Measurements from ENCODE around the gene DDX20.

DDX20 gene

DNA sequence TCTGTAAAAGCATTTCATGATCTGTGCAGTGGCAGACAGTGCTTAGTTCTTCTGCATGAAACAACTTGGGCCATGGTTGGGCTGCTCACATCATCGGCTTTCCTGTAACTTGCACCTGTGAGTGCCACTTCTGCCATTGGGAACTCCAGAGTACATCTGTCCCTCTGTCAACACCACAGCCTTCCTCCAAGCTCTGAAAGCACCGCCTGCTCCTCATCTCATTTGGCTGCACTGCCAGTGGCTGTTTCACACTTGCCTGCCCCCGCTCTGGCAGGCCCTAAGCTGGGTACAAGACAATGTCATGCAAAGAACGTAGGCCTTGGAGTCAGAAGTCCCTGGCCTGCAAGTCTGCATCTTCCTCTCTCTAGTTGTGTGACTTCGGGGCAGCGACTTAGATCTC is 46.4 kb downstream of the DDX20 start:
- DNase-seq, result no peak
- no peak overlapping the region for H3K4me3 ChIP-seq (ENCODE audit: low read depth, low read length)
- no peaks in the 10 kb centered on the region for H3K9me3 ChIP-seq
- no peaks in the 10 kb centered on the region for H3K36me3 ChIP-seq
- H3K27me3 ChIP-seq, result no peaks in the 10 kb centered on the region
- no peak for TF ChIP-seq CTCF (IDR thresholded peaks at IDR 0.05; ENCODE audit: low read depth, low read length)
- no peaks in the 10 kb centered on the region for H3K4me1 ChIP-seq

DNA sequence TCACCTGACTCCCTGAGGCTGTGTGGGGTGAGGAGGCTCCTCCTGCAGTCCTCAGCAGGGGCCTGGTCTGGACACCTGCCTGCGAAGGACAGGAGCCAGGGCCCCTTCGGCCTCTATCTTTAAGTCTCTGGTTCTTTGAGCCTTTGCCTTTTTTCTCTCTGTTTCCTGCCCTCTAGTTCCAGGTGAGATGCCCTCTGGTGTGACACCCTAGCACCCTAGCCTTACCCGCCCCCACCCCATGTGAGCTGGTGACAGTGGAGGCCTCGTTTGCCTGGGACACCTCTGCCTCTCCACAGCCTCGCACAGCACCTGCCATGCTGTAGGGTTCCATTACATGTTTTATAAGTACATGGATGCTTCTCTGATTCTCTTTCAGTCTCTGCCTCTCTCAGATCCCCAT is 47.3 kb downstream of the DDX20 start:
- DNase-seq, result no peak
- Histone ChIP-seq H3K4me1 (no peaks in the 10 kb centered on the region), H3K27me3 (no peaks in the 10 kb centered on the region), H3K9me3 (no peaks in the 10 kb centered on the region), H3K36me3 (no peaks in the 10 kb centered on the region), H3K4me3 (ENCODE audit: low read depth, low read length) (no peak overlapping the region)
- TF ChIP-seq CTCF (IDR thresholded peaks at IDR 0.05; ENCODE audit: low read depth, low read length), result no peak

DNA sequence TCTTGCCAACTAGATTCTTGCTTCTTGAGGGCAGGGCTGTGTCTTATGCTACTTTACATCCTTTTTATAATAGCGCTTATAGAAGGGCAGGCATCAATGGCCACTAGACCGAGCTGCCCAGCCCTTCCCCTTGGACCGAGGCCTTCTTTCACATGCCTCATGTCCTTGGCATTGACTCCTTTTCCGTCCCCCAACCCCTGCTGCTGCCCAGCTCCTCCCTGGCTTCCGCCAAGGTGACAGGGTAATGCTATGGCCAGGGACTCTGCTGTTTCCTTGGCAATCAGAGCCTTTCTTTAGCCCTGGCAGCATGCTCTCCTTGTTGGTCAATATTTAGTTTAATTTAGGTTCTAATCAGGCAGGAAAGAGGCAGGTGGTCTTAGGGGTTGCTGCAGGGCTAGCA is 48.2 kb downstream of the DDX20 start:
- Histone ChIP-seq H3K36me3 (no peaks in the 10 kb centered on the region), H3K27me3 (no peaks in the 10 kb centered on the region), H3K4me1 (no peaks in the 10 kb centered on the region), H3K9me3 (peaks cover 5% of the 10 kb centered on the region; the same call in 1 of the 2 replicates), H3K4me3 (ENCODE audit: low read depth, low read length) (no peak overlapping the region)
- no peak for DNase-seq
- TF ChIP-seq CTCF (IDR thresholded peaks at IDR 0.05; ENCODE audit: low read depth, low read length), result no peak

GRCh38 chr1:111804776-111805175 is 49.1 kb downstream of the DDX20 start:
- no peak for TF ChIP-seq CTCF (IDR thresholded peaks at IDR 0.05; ENCODE audit: low read depth, low read length)
- no peak overlapping the region for H3K4me3 ChIP-seq (ENCODE audit: low read depth, low read length)
- no peak for DNase-seq

GRCh38 chr1:111805251-111805650 is 49.5 kb downstream of the DDX20 start:
- Histone ChIP-seq H3K4me3 (ENCODE audit: low read depth, low read length) (no peak overlapping the region), H3K36me3 (no peaks in the 10 kb centered on the region), H3K27me3 (no peaks in the 10 kb centered on the region), H3K4me1 (no peaks in the 10 kb centered on the region), H3K9me3 (peaks cover 5% of the 10 kb centered on the region; the same call in 1 of the 2 replicates)
- TF ChIP-seq CTCF (IDR thresholded peaks at IDR 0.05; ENCODE audit: low read depth, low read length), result no peak
- no peak for DNase-seq

More at GRCh38 chr1:111804776-111805175, 49.1 kb downstream of the DDX20 start:
- H3K4me1 ChIP-seq, result no peaks in the 10 kb centered on the region
- peaks cover 5% of the 10 kb centered on the region; the same call in 1 of the 2 replicates for H3K9me3 ChIP-seq
- no peaks in the 10 kb centered on the region for H3K27me3 ChIP-seq
- no peaks in the 10 kb centered on the region for H3K36me3 ChIP-seq

- DNase-seq, result no peak
- TF ChIP-seq CTCF (IDR thresholded peaks at IDR 0.05; ENCODE audit: low read depth, low read length), result no peak
- Histone ChIP-seq H3K9me3 (peaks cover 5% of the 10 kb centered on the region; the same call in 1 of the 2 replicates), H3K4me3 (ENCODE audit: low read depth, low read length) (no peak overlapping the region), H3K4me1 (no peaks in the 10 kb centered on the region; the same call in 1 of the 2 replicates), H3K36me3 (no peaks in the 10 kb centered on the region), H3K27me3 (no peaks in the 10 kb centered on the region)
Measured at GRCh38 chr1:111811891-111812290, 56.2 kb downstream of the DDX20 start.

Data from BE2C (cell line).